HepG2 (cell line): ENCODE measurements around the gene CUL2. TPM values are rescaled to one million over a fixed set of nuclear protein-coding genes. Genes with fewer than 3 reads are reported as not detected.

ENCODE experiments used
- ATAC-seq: fragments of 200-7000 bp; cut with Tn5 transposase; 3 replicates; pipeline ENCODE4 v1.9.1; 2020; ENCODE audit warnings: mild to moderate bottlenecking, moderate library complexity
- BruUV-seq: library from RNA; stranded (reverse); fragments of 400-500 nt; replicated peaks from 2 replicates; lab custom pipeline; 2021; lab: Mats Ljungman, UMichigan
- CTCF ChIA-PET: fragments of 300-600 bp; formaldehyde crosslinking; extraction: SDS; loops from one replicate; lab custom pipeline; 2021; ENCODE audit warnings: low total read pairs, inconsistent platforms, low intra/inter-chr PET ratio; lab: Yijun Ruan, JAX
- POLR2A ChIA-PET: fragments of 350-600 bp; sonication (Branson Sonifier 250); formaldehyde crosslinking; loops from one replicate; lab custom pipeline; 2020; ENCODE audit warnings: antibody characterized with exemption, inconsistent platforms; lab: Yijun Ruan, JAX
- DNase-seq: peaks from one replicate; pipeline ENCODE4 v3.0.0-alpha.2; 2015; ENCODE audit warnings: low spot score
- FAIRE-seq: peaks from 3 replicates; lab custom pipeline; 2011; peaks lifted over from hg19 to GRCh38; lab: Jason Lieb, UNC
- H2AFZ ChIP-seq: one replicate; pipeline ENCODE4 v1.6.1; 2011; ENCODE audit warnings: low read length, inconsistent platforms
- H3K27ac ChIP-seq: fragments of 300-600 bp; 3 replicates; pipeline ENCODE4 v1.8.0; 2011; ENCODE audit warnings: mixed run types, mild to moderate bottlenecking, mixed read lengths, low read length, inconsistent platforms; ENCODE audit not compliant: insufficient read depth; ENCODE audit errors: extremely low read length
- H3K27me3 ChIP-seq, 2 experiments: fragments of 200-600 bp in 1 of 2; 2 replicates in 1 of 2; 3 replicates in 1 of 2; pipeline versions ENCODE4 v1.6.0 to v1.8.0; 2011; ENCODE audit warnings: low read length in 2 of 2, mild to moderate bottlenecking in 2 of 2, moderate library complexity in 2 of 2, inconsistent platforms in 1 of 2; ENCODE audit not compliant: insufficient read depth in 2 of 2, control insufficient read depth in 1 of 2
- H3K36me3 ChIP-seq, 2 experiments: fragments of 200-600 bp in 1 of 2; replicated peaks in 1 of 2; 2 replicates in 1 of 2; 3 replicates in 1 of 2; pipeline versions ENCODE4 v1.5.1 to v1.8.0; 2011; ENCODE audit warnings: low read length in 2 of 2, inconsistent platforms in 1 of 2; ENCODE audit not compliant: insufficient read depth in 2 of 2, control insufficient read depth in 1 of 2
- H3K4me1 ChIP-seq: 2 replicates; pipeline ENCODE4 v1.5.1; 2012; ENCODE audit warnings: low read length, inconsistent platforms; ENCODE audit not compliant: insufficient read depth
- H3K4me2 ChIP-seq: 2 replicates; pipeline ENCODE4 v1.6.0; 2011; ENCODE audit warnings: low read depth, low read length, inconsistent platforms
- H3K4me3 ChIP-seq, 3 experiments: fragments of 200-600 bp in 1 of 3; sonication (generic), shearing (Covaris generic) in 1 of 3; replicated peaks in 1 of 3; 2 replicates each; pipeline ENCODE4 v1.5.1; 2011 to 2016; ENCODE audit warnings: low read length in 3 of 3, inconsistent platforms in 2 of 3, low read depth in 2 of 3, mild to moderate bottlenecking in 2 of 3, control low read depth in 1 of 3, mixed read lengths in 1 of 3; ENCODE audit not compliant: insufficient read depth in 1 of 3
- H3K79me2 ChIP-seq: one replicate; pipeline ENCODE4 v1.6.1; 2011; ENCODE audit warnings: low read length, inconsistent platforms; ENCODE audit not compliant: insufficient read depth
- H3K9ac ChIP-seq: 2 replicates; pipeline ENCODE4 v1.6.0; 2011; ENCODE audit warnings: mild to moderate bottlenecking, low read depth, low read length, inconsistent platforms; ENCODE audit not compliant: insufficient read depth
- H3K9me3 ChIP-seq: 2 replicates; pipeline ENCODE4 v1.5.1; 2012; ENCODE audit warnings: mild to moderate bottlenecking, low read length
- H4K20me1 ChIP-seq: 2 replicates; pipeline ENCODE4 v1.6.0; 2011; ENCODE audit warnings: inconsistent platforms, mild to moderate bottlenecking, low read length, moderate library complexity; ENCODE audit not compliant: insufficient read depth
- ADNP ChIP-seq: sonication (generic); formaldehyde crosslinking; IDR thresholded peaks from 2 replicates; pipeline ENCODE4 v1.4.0; 2020; ENCODE audit warnings: missing genetic modification reagents
- CEBPB ChIP-seq: IDR thresholded peaks from 2 replicates; pipeline ENCODE4 v1.6.1; 2011; ENCODE audit warnings: low read depth, low read length, improper control_type of control experiment, borderline replicate concordance
- EP300 ChIP-seq, 3 experiments: sonication (generic) in 1 of 3; formaldehyde crosslinking in 1 of 3; IDR thresholded peaks; 2 replicates each; pipeline versions ENCODE4 v1.5.1 to v1.6.1; 2011 to 2020; ENCODE audit warnings: low read depth in 2 of 3, low read length in 2 of 3, borderline replicate concordance in 1 of 3, improper control_type of control experiment in 1 of 3, mild to moderate bottlenecking in 1 of 3, missing genetic modification reagents in 1 of 3, moderate library complexity in 1 of 3
- HNRNPLL ChIP-seq: fragments of 200-400 bp; formaldehyde crosslinking; IDR thresholded peaks from 2 replicates; pipeline ENCODE4 v1.6.1; 2017; ENCODE audit warnings: mild to moderate bottlenecking, low read depth, low read length; ENCODE audit not compliant: poor library complexity, severe bottlenecking
- POLR2AphosphoS5 ChIP-seq: IDR thresholded peaks from 2 replicates; pipeline ENCODE4 v1.6.1; 2012; ENCODE audit warnings: low read depth, low read length
- RCOR2 ChIP-seq: IDR thresholded peaks from 2 replicates; pipeline ENCODE4 v1.6.1; 2016; ENCODE audit warnings: missing biosample characterization, missing genetic modification reagents
- SAP130 ChIP-seq: IDR thresholded peaks from 2 replicates; pipeline ENCODE4 v1.6.1; 2016; ENCODE audit warnings: low read depth
- SIN3B ChIP-seq: fragments of 150-350 bp; IDR thresholded peaks from 2 replicates; pipeline ENCODE4 v1.6.1; 2014; ENCODE audit warnings: low read length
- SMAD9 ChIP-seq: sonication (generic); formaldehyde crosslinking; IDR thresholded peaks from 2 replicates; pipeline ENCODE4 v1.5.1; 2020; ENCODE audit warnings: mild to moderate bottlenecking, missing genetic modification reagents
- SMC3 ChIP-seq: IDR thresholded peaks from 2 replicates; pipeline ENCODE4 v1.6.1; 2011; ENCODE audit warnings: low read length, improper control_type of control experiment
- SP2 ChIP-seq: sonication (generic); formaldehyde crosslinking; IDR thresholded peaks from 2 replicates; pipeline ENCODE4 v1.5.1; 2020; ENCODE audit warnings: mild to moderate bottlenecking, missing genetic modification reagents
- SPEN ChIP-seq: sonication (generic); formaldehyde crosslinking; IDR thresholded peaks from 2 replicates; pipeline ENCODE4 v1.5.1; 2020; ENCODE audit warnings: low read depth, mild to moderate bottlenecking, missing genetic modification reagents
- ZMYM2 ChIP-seq: sonication (generic); formaldehyde crosslinking; IDR thresholded peaks from 2 replicates; pipeline ENCODE4 v1.8.0; 2022; ENCODE audit warnings: mild to moderate bottlenecking, missing genetic modification reagents
- ZNF253 ChIP-seq: sonication (generic); formaldehyde crosslinking; IDR thresholded peaks from 2 replicates; pipeline ENCODE4 v1.8.0; 2022; ENCODE audit warnings: mild to moderate bottlenecking, missing genetic modification reagents, borderline replicate concordance
- ZNF512 ChIP-seq: sonication (generic); formaldehyde crosslinking; IDR thresholded peaks from 2 replicates; pipeline ENCODE4 v1.4.0; 2020; ENCODE audit warnings: mild to moderate bottlenecking, missing genetic modification reagents
- ZNF800 ChIP-seq: sonication (generic); formaldehyde crosslinking; IDR thresholded peaks from 2 replicates; pipeline ENCODE4 v1.4.0; 2020; ENCODE audit warnings: missing genetic modification reagents
- ZNF891 ChIP-seq: sonication (generic); formaldehyde crosslinking; IDR thresholded peaks from 2 replicates; pipeline ENCODE4 v1.5.0; 2020; ENCODE audit warnings: mild to moderate bottlenecking, missing genetic modification reagents
- WGBS: methylation state at CpG from one replicate; pipeline ENCODE4 v1.1.6; 2017; ENCODE audit warnings: low lambda C conversion rate; 5-methylcytosine and 5-hydroxymethylcytosine counted together
- in situ Hi-C: cut with HindIII; loops from 2 replicates; pipeline ENCODE4 v1.10.0; 2017; ENCODE audit warnings: low pct_unique_long_range_greater_than_20kb; ENCODE audit not compliant: extremely low pct_ligation_motif_present
- intact Hi-C: fragments of 100-400 bp; cut with micrococcal nuclease; formaldehyde crosslinking; loops from one replicate; pipeline ENCODE4 v1.10.0; 2022; ENCODE audit not compliant: unreplicated experiment
- polyA plus RNA-seq, 8 experiments: library from polyadenylated mRNA; depleted of rRNA in 3 of 8; stranded (reverse) in 7 of 8; unstranded in 1 of 8; fragments of >200 nt; fragmentation: Illumina TruSeq in 4 of 8; extraction: Trizol in 4 of 8; gene quantifications; 2 replicates each; pipeline versions ENCODE4 v1.2.1 to v1.2.3, GENCODE V29; 2011 to 2016; ENCODE audit warnings: low read depth in 4 of 8, missing spikeins in 1 of 8, mixed read lengths in 1 of 8; ENCODE audit not compliant: insufficient read depth in 1 of 8
- total RNA-seq, 5 experiments: library from RNA; depleted of rRNA; stranded (reverse); fragments of >200 nt; fragmentation: Illumina TruSeq; extraction: Trizol; gene quantifications; 2 replicates each; pipeline ENCODE4 v1.2.3, GENCODE V29; 2016; ENCODE audit warnings: low read depth in 1 of 5
- TF ChIP-seq, protein P1 (sequence below): IDR thresholded peaks from 2 replicates; pipeline ENCODE4 v1.6.1; 2012; ENCODE audit warnings: low read length, improper control_type of control experiment

Gene CUL2
- total and polyA plus RNA-seq, 2 of the 13 experiments (the other 11 are each of a cell fraction or from before 2014, with no cell fraction given) = 9.6 to 33.1 TPM

DNA sequence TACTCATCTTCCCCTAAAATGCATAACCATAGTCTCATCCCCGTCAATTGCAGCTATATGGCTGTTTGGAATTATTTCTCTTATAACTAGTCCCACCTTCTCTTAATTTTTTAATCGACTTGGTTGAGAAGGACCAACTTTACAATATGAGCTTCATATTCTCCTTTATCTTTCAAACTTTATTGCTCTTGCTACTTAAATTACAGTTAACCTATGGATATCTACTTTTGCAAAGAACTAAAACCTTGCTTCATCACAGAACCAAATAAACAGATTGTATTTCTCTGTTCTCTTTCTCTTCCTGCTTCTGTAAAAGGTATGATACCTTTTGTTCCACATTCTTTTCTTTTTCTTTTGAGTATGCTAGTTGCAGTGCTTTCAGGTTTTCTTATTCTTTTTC lies 42.6 kb upstream of the CUL2 start:
- no peak for ATAC-seq
- Histone ChIP-seq H3K27me3 (no peaks in the 10 kb centered on the region), H3K4me1 (peaks cover 27% of the 10 kb centered on the region), H3K9ac (no peak overlapping the region), H3K36me3 (no peaks in the 10 kb centered on the region), H3K4me3 (no peak overlapping the region), H2AFZ (no peak overlapping the region), H3K79me2 (peaks cover 13% of the 10 kb centered on the region), H4K20me1 (no peaks in the 10 kb centered on the region), H3K27ac (no peak overlapping the region), H3K9me3 (no peaks in the 10 kb centered on the region), H3K4me2 (no peak overlapping the region)
- no peak for FAIRE-seq
- no TSS peak for BruUV-seq
- ChIA-PET POLR2A (no interaction called here), CTCF (no interaction called here)
- no peak for TF ChIP-seq ZNF891 (CRISPR knock-in tag)
- no peak for TF ChIP-seq POLR2AphosphoS5
- TF ChIP-seq EP300 (IDR thresholded peaks at IDR 0.05; ENCODE audit: low read depth in 2 of 2, low read length in 2 of 2) = no peak
- TF ChIP-seq EP300 (CRISPR knock-in tag; IDR thresholded peaks at IDR 0.05; ENCODE audit: borderline replicate concordance) = no peak
- TF ChIP-seq SP2 (CRISPR knock-in tag) = no peak
- TF ChIP-seq ZNF512 = no peak
- no peak for TF ChIP-seq ZNF253 (CRISPR knock-in tag)
- no peak for TF ChIP-seq SIN3B
- TF ChIP-seq ZMYM2 (CRISPR knock-in tag) = no peak
- TF ChIP-seq ZNF800 (CRISPR knock-in tag) = no peak
- TF ChIP-seq SAP130 = no peak
- TF ChIP-seq, protein P1, sequence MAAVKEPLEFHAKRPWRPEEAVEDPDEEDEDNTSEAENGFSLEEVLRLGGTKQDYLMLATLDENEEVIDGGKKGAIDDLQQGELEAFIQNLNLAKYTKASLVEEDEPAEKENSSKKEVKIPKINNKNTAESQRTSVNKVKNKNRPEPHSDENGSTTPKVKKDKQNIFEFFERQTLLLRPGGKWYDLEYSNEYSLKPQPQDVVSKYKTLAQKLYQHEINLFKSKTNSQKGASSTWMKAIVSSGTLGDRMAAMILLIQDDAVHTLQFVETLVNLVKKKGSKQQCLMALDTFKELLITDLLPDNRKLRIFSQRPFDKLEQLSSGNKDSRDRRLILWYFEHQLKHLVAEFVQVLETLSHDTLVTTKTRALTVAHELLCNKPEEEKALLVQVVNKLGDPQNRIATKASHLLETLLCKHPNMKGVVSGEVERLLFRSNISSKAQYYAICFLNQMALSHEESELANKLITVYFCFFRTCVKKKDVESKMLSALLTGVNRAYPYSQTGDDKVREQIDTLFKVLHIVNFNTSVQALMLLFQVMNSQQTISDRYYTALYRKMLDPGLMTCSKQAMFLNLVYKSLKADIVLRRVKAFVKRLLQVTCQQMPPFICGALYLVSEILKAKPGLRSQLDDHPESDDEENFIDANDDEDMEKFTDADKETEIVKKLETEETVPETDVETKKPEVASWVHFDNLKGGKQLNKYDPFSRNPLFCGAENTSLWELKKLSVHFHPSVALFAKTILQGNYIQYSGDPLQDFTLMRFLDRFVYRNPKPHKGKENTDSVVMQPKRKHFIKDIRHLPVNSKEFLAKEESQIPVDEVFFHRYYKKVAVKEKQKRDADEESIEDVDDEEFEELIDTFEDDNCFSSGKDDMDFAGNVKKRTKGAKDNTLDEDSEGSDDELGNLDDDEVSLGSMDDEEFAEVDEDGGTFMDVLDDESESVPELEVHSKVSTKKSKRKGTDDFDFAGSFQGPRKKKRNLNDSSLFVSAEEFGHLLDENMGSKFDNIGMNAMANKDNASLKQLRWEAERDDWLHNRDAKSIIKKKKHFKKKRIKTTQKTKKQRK = no peak
- no peak for TF ChIP-seq RCOR2
- no peak for TF ChIP-seq SMAD9 (CRISPR knock-in tag)
- no peak for TF ChIP-seq ADNP (CRISPR knock-in tag)
- no peak for TF ChIP-seq CEBPB
- TF ChIP-seq SPEN (CRISPR knock-in tag) = no peak
- TF ChIP-seq SMC3 = no peak
- TF ChIP-seq HNRNPLL = no peak
- 69% methylated on average over 2 of the region's 2 CpGs for WGBS
- in situ Hi-C loops = no loop called here
- intact Hi-C loops = no loop called here
- DNase-seq = no peak
